Stimulated activated CD4-positive, alpha-beta T cell treated with anti-CD3 and anti-CD28 coated beads, Interleukin-4, amount 100 ng/mL, for 24 hours (primary cell): ENCODE measurements around the gene GPD1L.
"Not testable (repeated sequence)": the region's sequence is repeated elsewhere in the genome, so short reads cannot be mapped to it uniquely, and the experiment has no call there.

ENCODE experiments used
- DNase-seq: peaks from one replicate; pipeline ENCODE4 v3.0.0-alpha.2; 2020

Gene GPD1L

GRCh38 chr3:32106132-32106928, at the start of gene GPD1L:
TSS of gene GPD1L (plus strand) at chr3:32106620. CDS start at chr3:32106712, 92 bp downstream.
- DNase-seq, result peak; percentile 93

- not testable (repeated sequence) for DNase-seq
Measured at GRCh38 chr3:32058465-32058864, 48.0 kb upstream of the GPD1L start.

GRCh38 chr3:32062950-32063582, 43.4 kb upstream of the GPD1L start:
- DNase-seq, result no peak

GRCh38 chr3:32066686-32067085, 39.7 kb upstream of the GPD1L start:
- DNase-seq, result no peak

- not testable (repeated sequence) for DNase-seq
Measured at GRCh38 chr3:32074194-32074593, 32.2 kb upstream of the GPD1L start.

- DNase-seq, result no peak
Measured at GRCh38 chr3:32076566-32076965, 29.9 kb upstream of the GPD1L start.

GRCh38 chr3:32077260-32078084, 28.9 kb upstream of the GPD1L start:
- DNase-seq, result no peak

- DNase-seq, result no peak
Measured at GRCh38 chr3:32078085-32078634, 28.3 kb upstream of the GPD1L start.

GRCh38 chr3:32078864-32079263, 27.6 kb upstream of the GPD1L start:
- DNase-seq, result no peak

- no peak for DNase-seq
Measured at GRCh38 chr3:32082721-32083120, 23.7 kb upstream of the GPD1L start.

GRCh38 chr3:32083702-32084270, 22.6 kb upstream of the GPD1L start:
- no peak for DNase-seq

GRCh38 chr3:32084870-32085269, 21.6 kb upstream of the GPD1L start:
- no peak for DNase-seq

- DNase-seq, result no peak
Measured at GRCh38 chr3:32086464-32086863, 20.0 kb upstream of the GPD1L start.

GRCh38 chr3:32089476-32089875, 16.9 kb upstream of the GPD1L start:
- no peak for DNase-seq

GRCh38 chr3:32093204-32093603, 13.2 kb upstream of the GPD1L start:
- DNase-seq, result no peak

- no peak for DNase-seq
Measured at GRCh38 chr3:32095431-32095830, 11.0 kb upstream of the GPD1L start.

GRCh38 chr3:32097768-32098167, 8.7 kb upstream of the GPD1L start:
- DNase-seq, result no peak

- DNase-seq, result no peak
Measured at GRCh38 chr3:32098528-32098927, 7.9 kb upstream of the GPD1L start.

GRCh38 chr3:32100465-32100864, 6.0 kb upstream of the GPD1L start:
- DNase-seq, result no peak

GRCh38 chr3:32102289-32102688, 4.1 kb upstream of the GPD1L start:
- DNase-seq, result no peak

- no peak for DNase-seq
Measured at GRCh38 chr3:32104492-32104891, 1.9 kb upstream of the GPD1L start.

GRCh38 chr3:32105291-32106131, 909 bp upstream of the GPD1L start:
- DNase-seq, result no peak
